ENCODE results near the gene RCL1.

The RCL1 gene

DNA sequence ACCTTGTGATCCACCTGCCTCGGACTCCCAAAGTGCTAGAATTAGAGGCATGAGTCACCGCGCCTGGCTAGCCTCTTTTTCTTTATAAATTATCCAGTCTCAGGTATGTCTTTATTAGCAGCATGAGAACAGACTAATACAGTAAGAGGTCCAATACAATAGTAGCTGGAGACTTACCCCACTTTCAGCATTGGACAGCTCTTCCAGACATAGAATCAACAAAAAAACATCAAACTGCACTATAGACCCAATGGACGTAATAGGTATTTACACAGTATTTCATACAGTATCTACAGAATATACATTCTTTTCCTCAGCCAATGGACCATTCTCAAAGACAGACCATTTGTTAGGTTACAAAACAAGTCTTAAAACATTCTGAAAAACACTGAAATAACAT, 6.1 kb upstream of the RCL1 start:
- TF ChIP-seq SIN3A (IDR thresholded peaks at IDR 0.05; ENCODE audit: borderline replicate concordance, insufficient read depth, low read length) = no peak
- no peak for TF ChIP-seq FOXP2 (optimal IDR thresholded peaks at IDR 0.05; ENCODE audit: borderline replicate concordance, extremely low read depth, extremely low read length, insufficient read depth)
- TF ChIP-seq, protein P1, sequence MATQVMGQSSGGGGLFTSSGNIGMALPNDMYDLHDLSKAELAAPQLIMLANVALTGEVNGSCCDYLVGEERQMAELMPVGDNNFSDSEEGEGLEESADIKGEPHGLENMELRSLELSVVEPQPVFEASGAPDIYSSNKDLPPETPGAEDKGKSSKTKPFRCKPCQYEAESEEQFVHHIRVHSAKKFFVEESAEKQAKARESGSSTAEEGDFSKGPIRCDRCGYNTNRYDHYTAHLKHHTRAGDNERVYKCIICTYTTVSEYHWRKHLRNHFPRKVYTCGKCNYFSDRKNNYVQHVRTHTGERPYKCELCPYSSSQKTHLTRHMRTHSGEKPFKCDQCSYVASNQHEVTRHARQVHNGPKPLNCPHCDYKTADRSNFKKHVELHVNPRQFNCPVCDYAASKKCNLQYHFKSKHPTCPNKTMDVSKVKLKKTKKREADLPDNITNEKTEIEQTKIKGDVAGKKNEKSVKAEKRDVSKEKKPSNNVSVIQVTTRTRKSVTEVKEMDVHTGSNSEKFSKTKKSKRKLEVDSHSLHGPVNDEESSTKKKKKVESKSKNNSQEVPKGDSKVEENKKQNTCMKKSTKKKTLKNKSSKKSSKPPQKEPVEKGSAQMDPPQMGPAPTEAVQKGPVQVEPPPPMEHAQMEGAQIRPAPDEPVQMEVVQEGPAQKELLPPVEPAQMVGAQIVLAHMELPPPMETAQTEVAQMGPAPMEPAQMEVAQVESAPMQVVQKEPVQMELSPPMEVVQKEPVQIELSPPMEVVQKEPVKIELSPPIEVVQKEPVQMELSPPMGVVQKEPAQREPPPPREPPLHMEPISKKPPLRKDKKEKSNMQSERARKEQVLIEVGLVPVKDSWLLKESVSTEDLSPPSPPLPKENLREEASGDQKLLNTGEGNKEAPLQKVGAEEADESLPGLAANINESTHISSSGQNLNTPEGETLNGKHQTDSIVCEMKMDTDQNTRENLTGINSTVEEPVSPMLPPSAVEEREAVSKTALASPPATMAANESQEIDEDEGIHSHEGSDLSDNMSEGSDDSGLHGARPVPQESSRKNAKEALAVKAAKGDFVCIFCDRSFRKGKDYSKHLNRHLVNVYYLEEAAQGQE (IDR thresholded peaks at IDR 0.05; ENCODE audit: insufficient read depth in 1 of 2, low read depth in 2 of 2, low read length in 2 of 2) = no peak
- TF ChIP-seq TAF1 (IDR thresholded peaks at IDR 0.05; ENCODE audit: borderline replicate concordance, insufficient read depth, low read length) = no peak
- TF ChIP-seq POLR2AphosphoS5 (IDR thresholded peaks at IDR 0.05; ENCODE audit: low read depth, low read length) = no peak

DNA sequence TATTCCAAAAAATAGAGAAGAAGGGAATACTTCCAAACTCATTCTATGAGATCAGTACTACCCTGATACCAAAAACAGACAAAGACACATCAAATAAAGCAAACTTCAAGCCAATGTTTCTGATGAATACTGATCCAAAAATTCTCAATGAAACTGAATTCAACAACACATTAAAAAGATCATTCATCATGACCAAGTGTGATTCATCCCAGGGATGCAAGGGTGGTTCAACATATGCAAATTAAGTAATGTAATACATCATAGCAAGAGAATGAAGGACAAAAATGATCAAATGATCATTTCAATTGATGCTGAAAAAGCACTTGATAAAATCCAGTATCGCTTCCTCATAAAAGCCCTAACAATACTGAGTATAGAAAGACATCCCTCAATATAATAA, 4.9 kb upstream of the RCL1 start:
- TF ChIP-seq SIN3A (IDR thresholded peaks at IDR 0.05; ENCODE audit: borderline replicate concordance, insufficient read depth, low read length) (no peak), TAF1 (IDR thresholded peaks at IDR 0.05; ENCODE audit: borderline replicate concordance, insufficient read depth, low read length) (no peak), POLR2AphosphoS5 (IDR thresholded peaks at IDR 0.05; ENCODE audit: low read depth, low read length) (no peak), FOXP2 (optimal IDR thresholded peaks at IDR 0.05; ENCODE audit: borderline replicate concordance, extremely low read depth, extremely low read length, insufficient read depth) (no peak)
- TF ChIP-seq, protein P1 (IDR thresholded peaks at IDR 0.05; ENCODE audit: insufficient read depth in 1 of 2, low read depth in 2 of 2, low read length in 2 of 2) = no peak

DNA sequence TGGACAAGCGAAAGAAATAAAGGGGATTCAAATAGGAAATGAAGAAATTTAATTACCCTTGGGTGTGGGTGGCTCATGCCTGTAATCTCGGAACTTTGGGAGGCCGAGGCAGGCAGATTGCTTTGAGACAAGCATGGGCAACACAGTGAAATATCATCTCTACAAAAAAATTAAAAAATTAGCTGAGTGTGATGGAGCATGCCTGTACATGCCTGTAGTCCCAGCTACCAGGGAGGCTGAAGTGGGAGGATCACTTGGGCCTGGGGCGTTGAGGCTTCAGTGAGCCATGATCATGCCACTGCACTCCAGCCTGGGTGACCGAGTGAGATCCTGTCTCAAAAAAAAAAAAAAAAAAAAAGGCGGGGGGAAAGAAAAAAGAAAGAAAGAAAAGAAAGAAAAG, 4.0 kb upstream of the RCL1 start:
- no peak for TF ChIP-seq POLR2AphosphoS5 (IDR thresholded peaks at IDR 0.05; ENCODE audit: low read depth, low read length)
- TF ChIP-seq SIN3A (IDR thresholded peaks at IDR 0.05; ENCODE audit: borderline replicate concordance, insufficient read depth, low read length) = no peak
- TF ChIP-seq, protein P1 (IDR thresholded peaks at IDR 0.05; ENCODE audit: insufficient read depth in 1 of 2, low read depth in 2 of 2, low read length in 2 of 2) = no peak
- TF ChIP-seq TAF1 (IDR thresholded peaks at IDR 0.05; ENCODE audit: borderline replicate concordance, insufficient read depth, low read length) = no peak
- no peak for TF ChIP-seq FOXP2 (optimal IDR thresholded peaks at IDR 0.05; ENCODE audit: borderline replicate concordance, extremely low read depth, extremely low read length, insufficient read depth)

DNA sequence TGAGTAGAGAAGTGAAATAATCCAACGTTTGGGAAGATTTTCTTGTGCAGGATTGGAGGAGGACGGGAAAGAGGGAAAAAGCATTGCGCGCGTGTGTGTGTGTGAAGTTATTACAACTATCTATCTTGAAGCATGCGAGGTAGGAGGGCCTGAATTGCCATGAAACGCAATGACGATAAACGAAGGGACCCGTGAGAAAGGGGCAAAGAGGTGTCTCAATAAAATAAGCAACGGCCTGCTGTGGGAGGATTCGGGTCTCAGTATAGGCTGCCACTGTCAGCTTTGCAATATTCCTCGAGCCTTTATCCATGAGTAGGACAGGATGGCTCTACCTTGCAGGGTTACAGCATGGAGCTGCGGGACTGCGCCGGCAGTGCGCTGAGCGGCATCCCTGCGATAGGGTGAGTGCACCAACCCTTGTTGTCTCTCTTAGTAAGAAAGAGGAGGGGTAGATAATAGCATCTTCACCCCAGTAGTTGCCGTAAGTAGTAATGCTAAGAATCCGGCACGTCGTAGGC, 631 bp upstream of the RCL1 start:
- TF ChIP-seq FOXP2 (optimal IDR thresholded peaks at IDR 0.05; ENCODE audit: borderline replicate concordance, extremely low read depth, extremely low read length, insufficient read depth) (no peak), POLR2AphosphoS5 (IDR thresholded peaks at IDR 0.05; ENCODE audit: low read depth, low read length) (no peak), TAF1 (IDR thresholded peaks at IDR 0.05; ENCODE audit: borderline replicate concordance, insufficient read depth, low read length) (no peak), SIN3A (IDR thresholded peaks at IDR 0.05; ENCODE audit: borderline replicate concordance, insufficient read depth, low read length) (no peak)
- TF ChIP-seq, protein P1 (IDR thresholded peaks at IDR 0.05; ENCODE audit: insufficient read depth in 1 of 2, low read depth in 2 of 2, low read length in 2 of 2) = no peak

Measured in PFSK-1 (cell line).